Heart right ventricle (tissue), 16 donors: ENCODE data around the gene MEF2C. TPM values are rescaled to one million over a fixed set of nuclear protein-coding genes. Genes with fewer than 3 reads are reported as not detected.

Experiments
- ATAC-seq, 8 donors: fragments of 200-7000 bp; cut with Tn5 transposase; one replicate each; pipeline ENCODE4 v1.9.1; 2020; ENCODE audit warnings: mild to moderate bottlenecking in 8 of 8, moderate library complexity in 8 of 8, moderate number of reproducible peaks in 1 of 8
- DNase-seq, 2 donors: peaks; one replicate each; pipeline ENCODE4 v3.0.0-alpha.2; 2020
- H3K27ac ChIP-seq, 10 donors: fragments of 200-600 bp; sonication (generic) in 2 of 10; one replicate each; pipeline versions ENCODE4 v1.5.0 to v1.8.0; 2020 to 2022; ENCODE audit warnings: mild to moderate bottlenecking in 3 of 10
- H3K27me3 ChIP-seq, 7 donors: fragments of 200-600 bp; one replicate each; pipeline ENCODE4 v1.8.0; 2021 to 2022; ENCODE audit warnings: mild to moderate bottlenecking in 2 of 7
- H3K36me3 ChIP-seq, 9 donors: fragments of 200-600 bp; sonication (generic) in 1 of 9; one replicate each; pipeline versions ENCODE4 v1.5.0 to v1.8.0; 2020 to 2022; ENCODE audit warnings: mild to moderate bottlenecking in 2 of 9
- H3K4me1 ChIP-seq, 9 donors: fragments of 200-600 bp; sonication (generic) in 1 of 9; one replicate each; pipeline versions ENCODE4 v1.5.0 to v1.8.0; 2020 to 2022; ENCODE audit warnings: mild to moderate bottlenecking in 4 of 9
- H3K4me3 ChIP-seq, 10 donors: fragments of 200-600 bp; sonication (generic) in 2 of 10; one replicate each; pipeline versions ENCODE4 v1.5.0 to v1.8.0; 2020 to 2022; ENCODE audit warnings: mild to moderate bottlenecking in 7 of 10, moderate library complexity in 2 of 10
- H3K9me3 ChIP-seq, 11 donors: fragments of 200-600 bp in 10 of 11; sonication (generic) in 2 of 11; one replicate each; pipeline versions ENCODE4 v1.5.0 to v1.8.0; 2013 to 2022; ENCODE audit warnings: mild to moderate bottlenecking in 2 of 11, control low read depth in 1 of 11, moderate library complexity in 1 of 11
- CTCF ChIP-seq, 9 donors: fragments of 200-600 bp; sonication (generic) in 2 of 9; IDR thresholded peaks; one replicate each; pipeline versions ENCODE4 v1.5.0 to v1.8.0; 2021 to 2022; ENCODE audit warnings: antibody characterized with exemption in 9 of 9, mild to moderate bottlenecking in 5 of 9, moderate library complexity in 1 of 9
- WGBS, 2 donors: extraction: QIAGEN DNeasy Blood & Tissue Kit; methylation state at CpG; one replicate each; pipeline ENCODE4 v1.1.7; 2013; ENCODE audit warnings: inconsistent platforms in 1 of 2; 5-methylcytosine and 5-hydroxymethylcytosine counted together
- intact Hi-C, 10 donors: fragments of 100-400 bp; cut with DNase I; formaldehyde crosslinking; loops; one replicate each; pipeline versions ENCODE4 v1.11.1 to v1.14.2; 2022
- polyA plus RNA-seq, 2 donors: library from polyadenylated mRNA; stranded (reverse); fragments of 200-250 nt; gene quantifications; one replicate each; pipeline ENCODE4 v1.2.3, GENCODE V29; 2013
- total RNA-seq, 10 donors: library from RNA; stranded (reverse); fragmentation: NEBNext Ultra II Directional in 3 of 10; extraction: Animal tissue kit (Norgen Biotek cat#: 25700) in 3 of 10; gene quantifications; one replicate each; pipeline versions ENCODE4 v1.2.1 to v1.2.4, GENCODE V29; 2021 to 2023
- donor health status: Arrhythmogenic right ventricular cardiomyopathy.
- donor health status: ischemic (EF 13 %, LVEDD 7.1; RV severe dilation, severe dysfunction).
- donor health status: healthy with polysubstance abuse.
- donor health status: DM: no; HTN: yes; CAD: no.
- donor health status: DM: no; HTN: no; CAD: no.
- donor health status: ischemic (EF 25% LVEDD 6.9; RV normal size, moderate dysfunction).
- donor health status: ischemic (EF 25% LVEDD 5.7; RV mildly dilated, moderate dysfunction).
- donor health status: healthy.
- donor health status: DM: yes; HTN: yes; CAD: no.
- donor health status: Ischemic cardiomyopathy.
- donor health status: ischemic (EF 35%, LVEDD 5.7; RV mildly dilated, moderate dysfunction).
- donor health status: nonischemic (EF 11% LVEDD 7.7; RV severe dilation, severe dysfunction).
- donor health status: DM: yes; HTN: yes; CAD: no.
- donor health status: PGD.
- donor health status: ischemic (EF 29% LVEDD 5.4; RV normal size, mild dysfunction).
- donor health status: nonischemic (EF 23%, LVEDD 6.1; RV moderate dilation, normal function).

Gene MEF2C
- total and polyA plus RNA-seq, 12 donors: 11.2 to 88.7 (median 66.3) TPM

- H3K27ac ChIP-seq: no peak overlapping the region
- WGBS, 2 donors: 25 to 35% methylated on average over 5 of the region's 5 CpGs
- no peaks in the 10 kb centered on the region for H3K36me3 ChIP-seq
- no peak overlapping the region for H3K4me3 ChIP-seq
- H3K27me3 ChIP-seq: peaks cover 48 to 100% (median 100%) of the 10 kb centered on the region in 7 donors
- intact Hi-C loops: loop anchor here (2.0 to 10.0 kb wide), 5 partner anchors 539 to 901 kb away; no protein-coding TSS in a partner anchor
- no peaks in the 10 kb centered on the region for H3K9me3 ChIP-seq
- DNase-seq (no peak), ATAC-seq (no peak)
- no peak for TF ChIP-seq CTCF (IDR thresholded peaks at IDR 0.05)
- peaks cover 3 to 24% (median 12%) of the 10 kb centered on the region in 9 donors for H3K4me1 ChIP-seq
Measured at GRCh38 chr5:88681211-88681803, 201.7 kb downstream of the MEF2C start.

- Histone ChIP-seq H3K27ac (no peak overlapping the region), H3K4me3 (peak overlapping the region in 9 of 10 donors; percentile 18 to 52 (median 41)), H3K27me3 (peaks cover 50 to 100% (median 99%) of the 10 kb centered on the region in 7 donors), H3K36me3 (no peaks in the 10 kb centered on the region), H3K9me3 (no peaks in the 10 kb centered on the region), H3K4me1 (peaks cover 3 to 31% (median 18%) of the 10 kb centered on the region in 9 donors)
- intact Hi-C loops: loop anchor here (2.0 to 10.0 kb wide), 5 partner anchors 538 to 900 kb away; no protein-coding TSS in a partner anchor
- WGBS, 2 donors: 2 to 3% methylated on average over 61 of the region's 61 CpGs
- DNase-seq: peak; percentile 57 to 77
- ATAC-seq: peak; percentile 87 to 95 (median 92)
- peak; percentile 86 to 99 (median 96) for TF ChIP-seq CTCF (IDR thresholded peaks at IDR 0.05)
Measured at GRCh38 chr5:88680253-88681132, 202.5 kb downstream of the MEF2C start.

GRCh38 chr5:88679638-88680037 is 203.3 kb downstream of the MEF2C start:
- intact Hi-C loops: loop anchor here (2.0 to 10.0 kb wide), 5 partner anchors 537 to 899 kb away; no protein-coding TSS in a partner anchor
- H3K4me3 ChIP-seq: peak overlapping the region in 1 of 10 donors; percentile 41
- H3K4me1 ChIP-seq: peaks cover 3 to 35% (median 26%) of the 10 kb centered on the region in 9 donors
- no peaks in the 10 kb centered on the region for H3K36me3 ChIP-seq
- no peak for TF ChIP-seq CTCF (IDR thresholded peaks at IDR 0.05)
- WGBS, 2 donors: 12 to 14% methylated on average over 14 of the region's 14 CpGs
- DNase-seq (no peak), ATAC-seq (no peak)
- peaks cover 58 to 100% (median 99%) of the 10 kb centered on the region in 7 donors for H3K27me3 ChIP-seq
- H3K9me3 ChIP-seq: no peaks in the 10 kb centered on the region
- H3K27ac ChIP-seq: no peak overlapping the region

GRCh38 chr5:88678770-88679381 is 204.1 kb downstream of the MEF2C start:
- peaks cover 3 to 41% (median 30%) of the 10 kb centered on the region in 9 donors for H3K4me1 ChIP-seq
- no peak overlapping the region for H3K4me3 ChIP-seq
- H3K36me3 ChIP-seq: no peaks in the 10 kb centered on the region
- intact Hi-C loops: loop anchor here in 3 of 10 donors (5.0 kb wide), 2 partner anchors 537 to 897 kb away; no protein-coding TSS in a partner anchor
- TF ChIP-seq CTCF (IDR thresholded peaks at IDR 0.05): no peak
- no peaks in the 10 kb centered on the region for H3K9me3 ChIP-seq
- 11 to 14% methylated on average over 14 of the region's 14 CpGs for WGBS, 2 donors
- H3K27me3 ChIP-seq: peaks cover 57 to 100% (median 99%) of the 10 kb centered on the region in 7 donors
- H3K27ac ChIP-seq: no peak overlapping the region
- no peak for DNase-seq
- ATAC-seq: no peak
